Measurements from ENCODE around the gene EGFR. TPM values are rescaled to one million over a fixed set of nuclear protein-coding genes. Genes with fewer than 3 reads are reported as not detected.
A peak's percentile ranks its signal among the peaks of the same experiment; 100 is the strongest.

EGFR gene
- total and polyA plus RNA-seq, 2 experiments from 2014 or later, result 21.6 to 51.0 TPM

GRCh38 chr7:55063061-55063460 is 44.2 kb downstream of the EGFR start:
- Histone ChIP-seq H3K9me2 (replicated peaks; ENCODE audit: insufficient read depth) (no peaks in the 10 kb centered on the region), H3K4me2 (no peak overlapping the region), H3K4me3 (no peak overlapping the region), H4K20me1 (ENCODE audit: insufficient read depth, poor library complexity, severe bottlenecking) (no peaks in the 10 kb centered on the region), H3K9me3 (ENCODE audit: low read depth) (no peaks in the 10 kb centered on the region), H3K4me1 (ENCODE audit: insufficient read depth) (peaks cover 28% of the 10 kb centered on the region), H3K36me3 (replicated peaks; ENCODE audit: insufficient read depth, low read depth) (no peaks in the 10 kb centered on the region), H3K27ac (no peak overlapping the region), H2AFZ (no peak overlapping the region), H3K79me2 (peaks cover 75% of the 10 kb centered on the region), H3K27me3 (no peaks in the 10 kb centered on the region)
- DNase-seq (ENCODE audit: low spot score), result no peak
- TF ChIP-seq CTCF (IDR thresholded peaks at IDR 0.05; ENCODE audit: poor library complexity), result no peak
- TF ChIP-seq EZH2 (IDR thresholded peaks at IDR 0.05; ENCODE audit: borderline replicate concordance), result no peak
- no peak for TF ChIP-seq EZH2phosphoT487 (IDR thresholded peaks at IDR 0.05; ENCODE audit: low read depth, severe bottlenecking, unreplicated experiment)
- 90% methylated on average over 7 of the region's 7 CpGs for WGBS (ENCODE audit: low lambda C conversion rate, missing lambda C conversion rate)

- H3K9me2 ChIP-seq (replicated peaks; ENCODE audit: insufficient read depth), result no peaks in the 10 kb centered on the region
- no peak overlapping the region for H3K27ac ChIP-seq
- H3K9me3 ChIP-seq (ENCODE audit: low read depth), result no peaks in the 10 kb centered on the region
- H3K36me3 ChIP-seq (replicated peaks; ENCODE audit: insufficient read depth, low read depth), result no peaks in the 10 kb centered on the region
- H4K20me1 ChIP-seq (ENCODE audit: insufficient read depth, poor library complexity, severe bottlenecking), result no peaks in the 10 kb centered on the region
- TF ChIP-seq CTCF (IDR thresholded peaks at IDR 0.05; ENCODE audit: poor library complexity) (no peak), EZH2 (IDR thresholded peaks at IDR 0.05; ENCODE audit: borderline replicate concordance) (no peak)
- H3K27me3 ChIP-seq, result no peaks in the 10 kb centered on the region
- H3K4me2 ChIP-seq, result no peak overlapping the region
- no peak overlapping the region for H2AFZ ChIP-seq
- H3K79me2 ChIP-seq, result peaks cover 71% of the 10 kb centered on the region
- H3K4me1 ChIP-seq (ENCODE audit: insufficient read depth), result peaks cover 28% of the 10 kb centered on the region
- DNase-seq (ENCODE audit: low spot score), result no peak
- no peak overlapping the region for H3K4me3 ChIP-seq
- 85% methylated on average over 5 of the region's 5 CpGs for WGBS (ENCODE audit: low lambda C conversion rate, missing lambda C conversion rate)
Observed at GRCh38 chr7:55063633-55064032, 44.8 kb downstream of the EGFR start.

GRCh38 chr7:55065079-55065478 is 46.3 kb downstream of the EGFR start:
- H3K27ac ChIP-seq, result peak overlapping the region; percentile 92
- H3K4me2 ChIP-seq, result peak overlapping the region; percentile 65
- H3K79me2 ChIP-seq, result peaks cover 61% of the 10 kb centered on the region
- 43% methylated on average over 4 of the region's 4 CpGs for WGBS (ENCODE audit: low lambda C conversion rate, missing lambda C conversion rate)
- peaks cover 37% of the 10 kb centered on the region for H3K4me1 ChIP-seq (ENCODE audit: insufficient read depth)
- H3K27me3 ChIP-seq, result no peaks in the 10 kb centered on the region
- no peaks in the 10 kb centered on the region for H3K36me3 ChIP-seq (replicated peaks; ENCODE audit: insufficient read depth, low read depth)
- no peaks in the 10 kb centered on the region for H3K9me2 ChIP-seq (replicated peaks; ENCODE audit: insufficient read depth)
- H2AFZ ChIP-seq, result no peak overlapping the region
- peak; percentile 83 for DNase-seq (ENCODE audit: low spot score)
- no peaks in the 10 kb centered on the region for H3K9me3 ChIP-seq (ENCODE audit: low read depth)
- TF ChIP-seq EZH2 (IDR thresholded peaks at IDR 0.05; ENCODE audit: borderline replicate concordance), result no peak
- TF ChIP-seq CTCF (IDR thresholded peaks at IDR 0.05; ENCODE audit: poor library complexity), result no peak
- no peak for TF ChIP-seq EZH2phosphoT487 (IDR thresholded peaks at IDR 0.05; ENCODE audit: low read depth, severe bottlenecking, unreplicated experiment)
- H3K4me3 ChIP-seq, result no peak overlapping the region
- no peaks in the 10 kb centered on the region for H4K20me1 ChIP-seq (ENCODE audit: insufficient read depth, poor library complexity, severe bottlenecking)

All from hepatocyte (in vitro differentiated cells).